Right lung (tissue), 5 donors: ENCODE measurements around the gene MYO1F. TPM values are rescaled to one million over a fixed set of nuclear protein-coding genes. Genes with fewer than 3 reads are reported as not detected.
"Not testable (repeated sequence)": the region's sequence is repeated elsewhere in the genome, so short reads cannot be mapped to it uniquely, and the experiment has no call there.

ENCODE experiments used
- DNase-seq, 2 donors: peaks; one replicate each; pipeline ENCODE4 v3.0.0-alpha.2; 2013
- polyA plus RNA-seq, 5 donors: library from polyadenylated mRNA; unstranded; fragments of 120-200 nt; gene quantifications; one replicate each; pipeline versions ENCODE4 v1.2.1 to v1.2.3, GENCODE V29; 2013; ENCODE audit warnings: inconsistent platforms in 1 of 5, low replicate concordance in 1 of 5; ENCODE audit not compliant: insufficient read length in 5 of 5, insufficient read depth in 1 of 5

The MYO1F gene
- polyA plus RNA-seq, 5 donors = 10.8 to 14.6 (median 11.1) TPM

GRCh38 chr19:8517551-8518442 is 59.4 kb downstream of the MYO1F start:
- no peak for DNase-seq

GRCh38 chr19:8515317-8515716 is 61.9 kb downstream of the MYO1F start:
- no peak for DNase-seq

- not testable (repeated sequence) for DNase-seq
Observed at GRCh38 chr19:8514505-8515009, 62.7 kb downstream of the MYO1F start.

- peak; percentile 96 to 97 for DNase-seq
Observed at GRCh38 chr19:8513687-8514504, 63.3 kb downstream of the MYO1F start, which contains the start of gene ZNF414. TSS of gene ZNF414 (minus strand) at chr19:8514167. CDS start at chr19:8514046, 121 bp downstream.

- no peak for DNase-seq
Observed at GRCh38 chr19:8513036-8513686, 64.1 kb downstream of the MYO1F start.

DNA sequence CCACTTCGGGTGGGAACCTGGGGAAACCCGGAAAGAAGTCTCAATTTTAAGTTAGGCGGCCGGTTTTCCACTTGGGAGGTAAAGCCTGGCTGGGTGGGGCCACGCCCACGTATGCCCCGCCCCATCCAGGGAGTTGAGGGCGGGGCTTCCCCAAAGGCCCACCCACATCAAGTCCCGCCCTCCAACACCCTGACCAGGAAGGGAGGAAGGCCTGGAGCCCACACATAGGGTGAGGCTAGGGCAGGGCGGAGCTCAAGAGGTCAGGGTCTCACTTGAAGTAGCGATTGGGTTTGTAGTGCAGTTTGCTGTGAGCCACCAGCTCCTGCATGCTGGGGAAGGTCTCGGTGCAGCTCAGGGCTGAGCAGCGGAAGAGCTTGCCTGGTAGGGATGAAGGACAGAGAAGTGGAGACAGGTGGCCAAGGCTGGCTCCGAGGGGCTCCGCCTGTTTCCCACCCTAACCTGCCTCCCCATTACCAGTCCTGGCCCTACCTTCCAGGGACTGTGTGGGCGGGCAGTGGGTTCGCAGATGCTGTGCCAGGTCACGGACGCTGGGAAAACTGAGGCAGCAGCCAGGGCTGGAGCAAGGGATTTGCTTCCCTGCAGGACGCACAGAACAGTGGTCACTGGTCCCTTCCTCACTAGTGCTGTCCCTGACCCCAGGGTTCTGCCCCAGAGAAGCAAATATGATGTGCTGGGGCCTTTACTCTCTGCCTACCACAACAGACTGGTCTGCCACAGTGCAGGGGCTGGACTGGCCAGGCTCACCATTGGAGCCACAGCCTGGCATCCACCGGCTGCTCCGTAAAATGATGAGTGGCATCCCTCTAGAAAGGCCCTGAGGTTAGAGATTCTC is 64.9 kb downstream of the MYO1F start:
- no peak for DNase-seq

DNA sequence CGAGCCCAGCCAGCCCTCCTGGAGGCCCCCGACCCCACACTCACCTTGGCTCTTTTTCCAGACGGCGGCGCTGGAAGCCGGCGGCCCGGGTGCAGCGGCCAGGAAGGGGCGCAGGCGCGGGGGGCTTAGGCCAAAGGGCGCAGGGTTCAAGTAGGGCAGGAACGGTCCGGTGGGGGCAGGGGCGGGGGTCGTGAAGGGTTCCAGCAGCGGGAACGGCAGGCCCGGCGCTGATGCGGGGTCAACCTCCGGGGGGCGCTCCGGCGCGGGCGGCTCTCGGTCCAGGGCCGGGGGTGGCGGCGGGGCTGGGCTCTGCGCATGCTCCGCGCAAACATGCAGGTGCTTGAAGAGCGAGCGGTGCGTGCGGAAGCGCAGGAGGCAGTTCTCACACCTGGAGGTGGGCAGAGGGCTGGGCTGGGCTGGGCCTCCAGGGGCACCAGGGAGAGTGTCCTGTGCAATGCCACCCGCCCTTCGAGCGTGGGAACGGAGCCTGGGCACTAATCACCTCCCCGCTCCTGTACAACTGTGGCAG is 65.6 kb downstream of the MYO1F start:
- no peak for DNase-seq

DNA sequence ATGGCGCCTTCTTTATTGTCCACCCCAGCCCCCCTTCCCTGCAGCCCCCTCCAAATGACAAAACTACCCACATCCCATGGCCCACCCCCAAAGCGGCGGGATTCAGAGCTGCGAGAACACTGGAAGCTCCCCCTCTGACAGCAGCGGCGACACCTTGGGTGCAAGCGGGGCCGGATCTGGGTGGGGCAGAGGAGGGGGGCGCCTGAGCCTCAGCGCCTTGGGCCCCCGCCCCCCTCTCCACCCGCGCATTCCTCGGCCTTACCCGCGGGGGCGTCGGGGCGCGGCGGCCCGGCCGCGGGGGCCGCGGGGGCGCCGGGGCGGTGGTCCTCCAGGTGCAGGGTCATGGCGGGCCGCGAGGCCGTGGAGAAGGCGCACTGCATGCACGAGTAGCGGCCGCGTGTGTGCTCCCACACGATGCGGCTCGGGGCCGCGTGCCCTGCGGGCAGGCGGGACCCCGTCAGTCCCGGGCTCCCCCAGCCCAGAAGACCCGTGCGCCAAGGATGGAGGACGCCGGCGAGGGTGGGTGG is 66.6 kb downstream of the MYO1F start:
- no peak for DNase-seq

GRCh38 chr19:8506402-8506957 is 70.8 kb downstream of the MYO1F start:
- DNase-seq = no peak

DNA sequence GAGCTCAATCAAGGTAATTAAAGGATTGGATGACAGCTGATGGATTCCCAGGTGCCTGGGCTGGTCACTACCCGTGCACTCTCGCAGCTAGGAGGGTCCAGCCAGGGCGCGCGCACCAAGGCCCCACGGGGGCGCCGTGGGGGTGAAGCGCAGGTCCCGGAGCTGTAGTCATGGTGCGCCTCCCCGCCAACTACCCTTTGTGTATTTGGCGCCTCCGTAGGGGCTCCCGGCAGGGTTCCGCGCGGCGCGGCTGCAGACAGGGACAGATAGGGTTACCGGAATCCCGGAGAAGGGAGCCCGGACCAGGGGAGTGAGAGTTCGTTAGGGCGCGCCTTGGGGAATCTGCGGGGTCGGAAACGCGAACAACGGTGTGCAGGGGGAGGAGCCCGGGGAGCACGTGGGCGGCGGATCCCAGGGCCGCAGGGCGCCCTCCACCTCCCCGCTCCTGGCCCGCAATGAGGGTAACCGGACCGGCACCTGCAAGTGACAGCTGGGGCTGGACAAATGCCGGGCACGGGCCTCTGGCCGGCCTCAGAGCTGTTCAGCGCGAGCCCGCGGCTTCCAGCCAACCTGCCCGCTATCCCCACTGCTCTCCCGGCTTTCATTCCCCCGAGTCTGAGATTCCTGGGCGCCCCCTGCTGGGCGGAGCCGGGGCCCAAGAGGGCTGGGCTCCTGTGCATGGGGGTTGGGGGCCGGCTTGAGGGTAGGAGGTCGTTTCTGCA is 71.4 kb downstream of the MYO1F start:
- DNase-seq = peak; percentile 70 to 71

- DNase-seq = no peak
Observed at GRCh38 chr19:8504919-8505318, 72.3 kb downstream of the MYO1F start.

GRCh38 chr19:8504171-8504570 is 73.1 kb downstream of the MYO1F start:
- DNase-seq = no peak

DNA sequence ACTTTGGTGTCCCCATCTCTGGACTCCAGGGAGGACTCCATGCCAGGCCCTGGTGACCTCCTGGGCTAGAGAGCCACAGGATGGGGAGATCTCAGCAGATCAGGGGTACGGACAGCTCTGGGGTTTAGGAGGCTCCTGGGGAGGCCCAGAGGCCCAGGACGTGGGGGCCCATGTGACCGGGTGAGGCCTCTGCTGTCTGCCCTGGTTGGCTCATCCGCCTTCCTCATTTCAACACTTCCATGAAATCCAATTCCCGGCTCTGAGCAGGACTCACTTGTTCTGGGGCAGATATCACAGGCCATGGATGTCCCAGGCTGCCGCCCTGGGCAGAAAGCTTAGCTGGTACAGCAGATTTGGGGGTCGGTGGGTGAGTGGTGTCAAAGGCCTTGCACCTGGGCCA is 73.7 kb downstream of the MYO1F start:
- DNase-seq = no peak

GRCh38 chr19:8501981-8502380 is 75.3 kb downstream of the MYO1F start:
- DNase-seq = no peak

- no peak for DNase-seq
Observed at GRCh38 chr19:8501516-8501915, 75.7 kb downstream of the MYO1F start.

- no peak for DNase-seq
Observed at GRCh38 chr19:8500158-8500557, 77.1 kb downstream of the MYO1F start.

DNA sequence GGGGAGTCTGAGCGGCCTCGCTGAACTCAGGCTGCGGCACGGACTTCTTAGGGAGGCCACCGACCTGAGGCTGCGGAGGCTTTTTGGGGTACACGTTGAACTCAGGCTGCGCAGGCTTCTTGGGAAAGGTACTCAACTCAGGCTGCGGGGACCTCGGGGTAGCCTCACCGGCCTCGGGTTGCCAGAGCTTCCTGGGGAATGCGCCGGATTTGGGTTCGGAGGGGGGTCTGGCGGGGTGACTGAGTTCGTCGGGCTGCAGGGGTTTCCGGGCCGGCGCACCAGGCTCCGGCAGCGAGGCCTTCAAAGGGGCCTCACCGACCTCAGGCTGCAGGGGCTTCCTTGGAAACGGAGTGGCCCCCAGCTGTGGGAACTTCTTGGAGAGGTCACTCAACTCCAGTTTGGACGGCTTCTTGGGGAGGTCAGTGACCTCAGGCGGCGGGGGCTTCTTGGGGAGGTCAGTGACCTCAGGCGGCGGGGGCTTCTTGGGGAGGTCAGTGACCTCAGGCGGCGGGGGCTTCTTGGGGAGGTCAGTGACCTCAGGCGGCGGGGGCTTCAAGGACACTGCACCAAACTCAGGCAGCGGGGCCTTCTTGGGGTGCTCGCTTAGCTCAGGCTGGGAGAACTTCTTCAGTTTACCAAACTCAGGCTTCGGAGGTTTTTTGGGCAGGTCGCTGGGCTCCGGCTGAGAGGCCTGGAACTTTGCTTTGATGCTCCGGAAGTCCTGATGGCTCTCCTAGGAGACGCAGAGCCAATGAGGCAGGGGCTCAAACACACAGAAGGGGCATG is 78.0 kb downstream of the MYO1F start:
- DNase-seq = no peak

DNA sequence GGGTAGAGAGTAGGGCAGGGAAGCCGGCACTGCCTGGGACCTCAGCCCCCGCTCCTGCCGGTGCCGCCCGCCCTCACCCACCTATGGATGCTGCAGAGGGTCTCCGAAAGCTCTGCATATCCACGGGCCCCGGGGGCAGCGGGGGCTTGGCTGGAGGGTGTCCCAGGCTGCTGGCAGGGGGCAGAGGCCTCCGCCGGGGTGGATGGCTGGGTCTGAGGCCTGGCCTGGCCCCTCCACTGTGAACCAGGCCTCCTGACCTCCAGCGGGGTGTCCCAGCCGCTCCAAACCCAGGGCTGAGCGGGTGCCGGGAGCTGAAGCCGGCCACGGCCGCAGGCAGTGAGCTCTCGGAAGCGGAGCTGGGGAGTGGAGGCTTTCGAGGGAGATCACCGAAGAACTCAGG is 78.9 kb downstream of the MYO1F start:
- no peak for DNase-seq

GRCh38 chr19:8494158-8494557 is 83.1 kb downstream of the MYO1F start:
- no peak for DNase-seq
